GM12892 (cell line): ENCODE results near the gene MTCH1.
A peak's percentile ranks its signal among the peaks of the same experiment; 100 is the strongest.

Source experiments
- DNase-seq: peaks from one replicate; pipeline ENCODE4 v3.0.0; 2011; ENCODE audit not compliant: insufficient read length
- FAIRE-seq: peaks from 2 replicates; lab custom pipeline; 2011; peaks lifted over from hg19 to GRCh38; lab: Jason Lieb, UNC
- POLR2A ChIP-seq: IDR thresholded peaks from 2 replicates; pipeline ENCODE4 v1.6.1; 2011; ENCODE audit warnings: low read depth, low read length, control low read depth
- POLR2AphosphoS5 ChIP-seq: IDR thresholded peaks from 2 replicates; pipeline ENCODE4 v1.6.1; 2011; ENCODE audit warnings: low read depth, low read length, control low read depth
- TAF1 ChIP-seq: IDR thresholded peaks from 2 replicates; pipeline ENCODE4 v1.6.1; 2011; ENCODE audit warnings: low read depth, mild to moderate bottlenecking, control low read depth, low read length, borderline replicate concordance

MTCH1 gene

DNA sequence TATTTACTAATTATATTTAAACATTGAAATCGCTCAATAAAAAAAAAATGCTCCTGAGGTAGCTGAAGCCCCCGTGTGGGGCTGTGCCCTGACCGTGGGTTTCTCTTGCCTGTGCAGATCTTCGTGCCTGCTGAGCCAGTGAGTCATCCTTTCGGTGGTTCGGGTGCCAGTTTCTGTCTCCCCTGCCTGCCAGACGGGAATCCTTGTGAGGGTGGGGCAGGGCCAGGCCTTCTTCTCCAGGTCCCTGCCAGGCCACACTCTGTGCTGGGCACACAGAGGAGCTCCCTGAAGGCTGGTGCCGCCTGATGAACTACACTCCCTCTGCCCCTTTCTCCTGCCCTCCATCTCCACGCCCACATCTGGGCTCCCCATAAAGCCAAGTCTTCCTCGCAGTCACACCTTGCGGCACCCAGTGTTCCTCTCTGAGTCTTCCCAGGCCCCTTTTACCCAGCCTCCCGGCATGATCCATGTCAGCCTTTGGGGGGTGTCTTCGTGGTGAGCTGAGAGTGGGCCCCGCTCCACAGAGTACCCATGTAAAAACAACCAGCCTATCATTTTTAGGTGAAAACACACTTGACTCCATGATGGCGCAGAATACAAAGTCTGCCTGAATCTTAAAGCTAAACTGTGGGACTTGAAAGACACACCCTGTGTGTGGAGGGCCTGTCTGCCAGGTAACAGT, 38.8 kb upstream of the MTCH1 start:
- no peak for DNase-seq
- no peak for FAIRE-seq
- no peak for TF ChIP-seq POLR2A
- no peak for TF ChIP-seq POLR2AphosphoS5
- no peak for TF ChIP-seq TAF1

DNA sequence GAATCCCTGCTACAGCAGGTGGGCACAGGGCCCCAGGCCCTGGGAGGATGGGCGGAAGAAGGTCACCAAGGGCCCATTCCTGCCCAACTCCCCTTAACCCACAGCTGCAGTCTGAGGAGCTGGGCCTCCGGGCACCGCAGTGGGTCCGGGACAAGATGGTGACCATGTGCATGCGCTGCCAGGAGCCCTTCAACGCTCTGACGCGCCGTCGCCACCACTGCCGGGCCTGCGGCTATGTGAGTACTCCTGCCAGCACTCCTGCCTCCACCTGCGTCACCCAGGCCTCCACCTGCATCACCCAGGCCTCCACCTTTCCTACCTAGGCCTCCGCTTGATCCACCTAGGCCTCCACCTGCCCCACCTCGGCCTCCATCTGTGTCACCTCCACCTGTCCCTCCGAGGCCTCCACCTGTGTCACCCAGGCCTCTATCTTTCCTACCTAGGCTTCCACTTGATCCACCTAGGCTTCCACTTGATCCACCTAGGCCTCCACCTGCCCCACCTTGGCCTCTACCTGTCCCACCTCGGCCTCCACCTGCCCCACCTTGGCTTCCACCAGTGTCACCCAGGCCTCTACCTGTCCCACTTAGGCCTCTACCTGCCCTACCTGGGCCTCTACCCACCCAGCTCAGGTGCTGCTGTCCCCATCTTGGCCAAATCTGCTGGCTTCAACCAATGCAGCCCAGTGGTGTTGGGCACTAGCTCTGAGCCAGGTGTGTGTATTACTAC, 36.3 kb upstream of the MTCH1 start:
- DNase-seq (no peak), FAIRE-seq (no peak)
- TF ChIP-seq POLR2A (no peak), TAF1 (no peak), POLR2AphosphoS5 (no peak)

DNA sequence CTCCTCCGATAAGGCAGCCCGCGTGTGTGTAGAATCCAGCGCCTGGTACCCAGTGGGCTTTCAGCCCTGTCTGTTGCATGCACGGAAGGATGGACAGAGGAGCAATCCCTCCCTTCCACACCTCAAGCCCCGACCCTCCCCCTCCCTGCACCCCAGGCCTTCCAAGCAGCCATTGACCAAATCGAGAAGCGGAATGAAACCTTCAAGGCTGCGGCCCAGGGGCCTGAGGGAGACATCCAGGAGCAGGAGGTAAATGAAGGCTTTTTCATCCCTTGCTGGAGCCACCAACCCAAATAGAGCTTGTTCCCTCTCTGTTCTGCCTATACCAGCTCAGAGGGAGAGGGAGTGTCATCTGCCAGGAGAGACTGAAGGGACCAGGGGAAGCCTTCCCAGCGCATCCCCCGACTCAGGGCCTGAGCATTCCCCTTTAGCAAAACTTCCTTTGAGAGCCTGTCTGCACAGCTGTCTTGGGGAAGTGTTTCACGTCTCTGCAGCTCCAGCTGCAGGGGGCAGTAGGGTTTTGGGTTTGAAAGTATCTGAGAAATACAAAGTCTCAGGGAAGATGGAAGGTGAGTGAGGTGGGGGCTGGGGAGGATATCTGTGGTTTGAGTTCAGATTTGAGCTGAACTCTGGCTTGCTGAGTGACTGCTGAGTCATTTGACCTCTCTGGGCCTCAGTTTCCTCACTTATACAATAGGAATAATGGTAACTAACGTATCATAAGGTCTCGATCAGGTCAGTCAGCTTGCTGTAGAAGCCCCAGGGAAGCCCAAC, 35.5 kb upstream of the MTCH1 start:
- FAIRE-seq (no peak), DNase-seq (no peak)
- TF ChIP-seq POLR2AphosphoS5 = no peak
- TF ChIP-seq POLR2A = no peak

DNA sequence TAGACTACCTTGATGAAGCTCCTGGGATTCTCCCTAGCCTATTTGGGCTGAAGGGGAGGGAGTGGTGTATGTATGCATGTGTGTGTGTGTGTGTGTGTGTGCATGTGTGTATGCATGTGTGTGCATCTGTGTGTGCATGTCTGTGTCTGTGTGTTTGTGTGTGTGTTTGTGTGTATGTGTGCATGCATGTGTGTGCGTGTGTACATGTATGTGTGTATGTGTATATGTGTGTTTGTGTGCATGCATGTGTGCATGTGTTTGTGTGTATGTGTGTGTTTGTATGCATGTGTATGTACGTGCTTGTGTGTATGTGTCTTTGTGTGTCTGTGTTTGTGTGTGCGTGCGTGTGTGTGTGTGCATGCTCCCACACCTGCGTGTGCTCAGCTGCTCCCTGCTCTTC, 34.8 kb upstream of the MTCH1 start:
- TF ChIP-seq TAF1 = no peak
- TF ChIP-seq POLR2AphosphoS5 = no peak
- no peak for TF ChIP-seq POLR2A
- FAIRE-seq (no peak), DNase-seq (no peak)

DNA sequence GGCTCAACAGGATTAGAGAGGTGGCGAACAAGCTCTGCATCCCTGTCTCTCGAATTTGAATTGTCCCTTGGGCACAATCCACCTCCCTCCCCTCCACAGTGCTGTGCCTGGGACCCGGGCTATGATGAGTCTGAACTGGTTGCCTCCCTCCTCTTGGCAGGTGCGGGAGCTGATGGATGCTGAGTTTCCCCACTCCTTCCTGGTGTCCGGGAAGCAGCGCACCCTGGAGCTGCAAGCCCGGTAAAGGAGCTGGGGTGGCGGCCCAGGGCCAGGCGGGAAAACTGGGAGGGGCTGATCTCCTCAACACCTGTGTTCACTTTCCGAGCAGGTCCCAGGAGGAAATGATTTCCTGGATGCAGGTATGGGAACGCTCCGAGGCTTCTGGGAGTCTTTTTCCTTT, 34.4 kb upstream of the MTCH1 start:
- FAIRE-seq (no peak), DNase-seq (no peak)
- TF ChIP-seq POLR2AphosphoS5 = no peak
- TF ChIP-seq POLR2A = no peak
- TF ChIP-seq TAF1 = no peak

DNA sequence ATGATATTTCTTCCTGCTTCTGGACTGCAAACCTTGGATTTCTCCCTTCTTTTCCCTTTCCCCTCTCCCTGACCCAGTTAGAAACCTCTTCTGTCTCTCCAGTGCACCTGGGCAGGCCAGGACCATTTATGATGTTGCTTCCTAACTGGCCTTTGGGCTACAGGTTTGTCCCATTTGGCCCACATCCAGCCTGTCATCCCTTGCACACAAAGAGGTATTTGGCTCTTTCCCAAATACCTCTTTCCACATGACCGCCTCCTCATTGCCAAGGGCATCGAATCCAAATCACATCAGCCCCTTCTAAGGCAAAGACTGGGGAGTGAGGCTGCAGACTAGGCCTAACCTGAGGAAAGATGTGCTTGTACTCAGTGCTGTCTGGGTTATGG, 33.1 kb upstream of the MTCH1 start:
- DNase-seq = no peak
- no peak for TF ChIP-seq POLR2AphosphoS5
- TF ChIP-seq POLR2A = no peak
- no peak for TF ChIP-seq TAF1
- FAIRE-seq = no peak

DNA sequence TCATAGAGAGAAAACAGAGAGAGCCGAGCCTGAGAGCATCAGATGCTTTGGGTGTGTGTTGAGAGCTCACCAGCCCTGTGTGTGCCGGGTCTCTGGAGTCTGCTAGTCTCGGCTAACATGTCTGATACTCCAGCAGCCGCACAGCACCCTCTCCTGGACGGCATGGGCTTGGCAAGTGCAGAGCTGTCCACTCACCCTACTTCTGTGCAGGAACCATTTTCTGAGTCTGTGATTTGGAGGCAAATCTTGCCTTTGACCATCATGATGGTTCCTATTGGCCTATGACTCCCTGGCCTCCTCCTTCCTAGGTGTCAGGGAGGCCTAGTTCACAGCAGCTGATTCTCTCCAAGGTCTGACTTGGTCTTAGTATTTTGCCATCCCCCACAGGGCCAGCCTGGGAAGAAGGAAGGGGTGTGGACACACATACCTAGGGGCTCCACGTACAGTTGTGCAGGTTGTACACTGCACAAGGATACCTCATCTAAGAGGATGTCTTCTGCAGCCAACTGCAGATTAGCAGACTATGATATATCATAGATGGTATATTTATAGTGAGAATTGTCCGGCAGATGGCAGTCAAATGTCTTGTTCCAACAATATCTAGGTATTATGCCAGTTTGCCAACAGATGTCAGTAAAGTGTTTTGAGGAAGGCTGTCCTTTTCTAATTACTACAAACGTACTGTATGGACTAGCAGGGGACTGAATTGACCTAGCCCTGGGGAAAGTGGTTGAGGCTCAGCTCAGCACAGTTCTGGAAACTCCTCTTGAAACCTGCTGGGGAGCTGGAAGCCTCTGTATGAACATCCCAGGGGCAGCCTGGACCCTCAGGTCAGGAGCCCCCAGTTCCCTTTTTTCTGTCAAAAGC, 32.4 kb upstream of the MTCH1 start:
- DNase-seq (peak; percentile 84), FAIRE-seq (peak; percentile 91)
- TF ChIP-seq TAF1 = no peak
- TF ChIP-seq POLR2A = no peak
- TF ChIP-seq POLR2AphosphoS5 = no peak

DNA sequence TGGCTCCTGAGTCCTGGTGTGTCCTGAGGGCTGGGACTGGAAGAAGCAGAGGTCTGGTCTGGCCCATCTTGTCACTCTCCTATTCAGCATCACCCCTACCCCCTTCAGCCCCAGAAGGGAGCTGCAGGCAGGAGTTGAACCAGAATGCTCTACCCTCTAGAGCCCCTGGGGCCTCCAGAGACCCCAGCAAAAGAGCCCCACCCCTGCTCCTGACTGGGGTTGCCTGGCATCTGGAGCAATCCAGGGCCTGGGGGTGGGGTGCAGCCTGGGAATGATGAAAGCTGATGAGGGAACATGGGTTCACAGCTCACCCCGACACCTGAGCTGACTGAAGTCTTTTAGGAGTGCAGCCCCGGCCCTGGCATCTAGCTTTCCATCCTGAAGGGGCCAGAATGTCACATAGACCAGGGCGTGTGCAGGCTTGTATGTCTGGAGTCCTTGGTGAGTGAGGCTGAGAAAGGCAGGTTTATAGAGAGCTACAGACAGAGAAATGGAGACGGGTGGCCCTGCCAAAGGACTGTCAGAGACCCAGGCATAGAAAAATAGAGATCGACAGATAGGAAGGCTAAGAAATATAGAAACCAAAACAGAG, 31.7 kb upstream of the MTCH1 start:
- DNase-seq = no peak
- TF ChIP-seq TAF1 = no peak
- TF ChIP-seq POLR2A = no peak
- TF ChIP-seq POLR2AphosphoS5 = no peak
- FAIRE-seq = no peak

DNA sequence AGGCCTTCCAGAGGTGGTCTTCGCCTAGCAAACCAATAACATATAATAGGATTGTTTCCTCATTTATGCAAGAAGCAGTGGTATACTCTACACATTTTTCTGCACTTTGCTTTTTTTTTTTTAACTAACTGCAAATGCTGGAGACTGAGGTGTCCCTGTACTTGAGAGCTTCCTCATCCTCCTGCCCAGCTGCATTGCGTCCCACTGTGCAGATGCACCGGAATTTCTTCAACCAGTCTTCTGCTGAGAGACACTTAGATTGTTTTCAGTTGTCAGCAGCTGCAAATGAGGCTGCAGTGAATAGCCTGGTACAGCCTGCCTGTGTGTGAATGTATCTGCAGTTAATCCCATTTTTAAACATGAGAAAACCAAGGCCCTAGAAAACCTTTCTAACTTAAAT, 31.0 kb upstream of the MTCH1 start:
- TF ChIP-seq POLR2AphosphoS5 (no peak), TAF1 (no peak), POLR2A (no peak)
- FAIRE-seq = no peak
- no peak for DNase-seq

DNA sequence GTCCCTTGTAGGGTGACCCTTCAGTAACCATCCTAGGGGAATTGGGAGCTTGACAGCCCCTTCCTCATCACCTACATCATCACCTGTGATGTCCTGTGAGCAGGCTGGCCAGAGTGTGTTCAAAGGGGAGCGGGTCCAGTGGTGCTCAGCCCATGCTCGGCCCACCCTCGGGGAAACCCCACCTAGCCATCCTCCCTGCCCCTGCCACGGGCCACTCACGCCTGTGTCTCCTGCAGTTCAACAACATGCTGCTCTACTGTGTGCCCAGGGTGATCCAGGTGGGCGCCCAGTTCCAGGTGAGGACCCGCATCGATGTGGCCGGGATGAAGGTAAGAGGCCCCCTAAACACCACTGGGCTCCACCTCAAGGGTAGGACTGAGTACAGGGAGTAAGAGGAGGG, 29.5 kb upstream of the MTCH1 start:
- no peak for TF ChIP-seq POLR2AphosphoS5
- TF ChIP-seq POLR2A = no peak
- no peak for TF ChIP-seq TAF1
- DNase-seq (no peak), FAIRE-seq (no peak)
